ENCODE measurements around the gene GALNT10.

- TF ChIP-seq POLR2AphosphoS5 (IDR thresholded peaks at IDR 0.05) (no peak), CTCF (IDR thresholded peaks at IDR 0.05 in 8 of 11, conservative IDR thresholded peaks at IDR 0.05 in 3 of 11) (no peak)
Observed at GRCh38 chr5:154370813-154371212, 180.3 kb downstream of the GALNT10 start.

All from spleen (tissue), 7 donors.